Endodermal cell (in vitro differentiated cells): ENCODE measurements around the gene ELMO1. TPM values are rescaled to one million over a fixed set of nuclear protein-coding genes. Genes with fewer than 3 reads are reported as not detected.

Experiments used
- DNase-seq: peaks from one replicate; pipeline ENCODE4 v3.0.0-alpha.2; 2017
- H3K27ac ChIP-seq: 2 replicates; pipeline ENCODE4 v1.5.1; 2013; ENCODE audit warnings: mild to moderate bottlenecking, low read depth, low read length, moderate library complexity
- H3K27me3 ChIP-seq: 2 replicates; pipeline ENCODE4 v1.6.1; 2013; ENCODE audit warnings: mild to moderate bottlenecking, low read length, moderate library complexity; ENCODE audit not compliant: insufficient read depth, control insufficient read depth, poor library complexity, severe bottlenecking
- H3K36me3 ChIP-seq: 2 replicates; pipeline ENCODE4 v1.7.0; 2013; ENCODE audit warnings: mild to moderate bottlenecking, low read length, moderate library complexity; ENCODE audit not compliant: control insufficient read depth, insufficient read depth
- H3K4me1 ChIP-seq: one replicate; pipeline ENCODE4 v1.7.0; 2013; ENCODE audit warnings: low read length; ENCODE audit not compliant: control insufficient read depth, insufficient read depth
- H3K4me3 ChIP-seq: 2 replicates; pipeline ENCODE4 v1.5.1; 2013; ENCODE audit warnings: mild to moderate bottlenecking, low read length, moderate library complexity
- H3K9ac ChIP-seq: 2 replicates; pipeline ENCODE4 v1.6.1; 2013; ENCODE audit warnings: mild to moderate bottlenecking, low read length, moderate library complexity; ENCODE audit not compliant: poor library complexity, severe bottlenecking; ENCODE audit errors: extremely low read depth
- H3K9me3 ChIP-seq: 2 replicates; pipeline ENCODE4 v1.6.1; 2013; ENCODE audit warnings: mild to moderate bottlenecking, low read length, moderate library complexity; ENCODE audit not compliant: control insufficient read depth
- H3K27ac Mint-ChIP-seq: 2 replicates; pipeline ENCODE4 v1.8.0; 2020; ENCODE audit warnings: mixed read lengths
- H3K27me3 Mint-ChIP-seq: 2 replicates; pipeline ENCODE4 v1.8.0; 2021; ENCODE audit warnings: mild to moderate bottlenecking, mixed read lengths; ENCODE audit not compliant: insufficient read depth
- H3K36me3 Mint-ChIP-seq: 2 replicates; pipeline ENCODE4 v1.8.0; 2020; ENCODE audit warnings: low read depth, mixed read lengths
- H3K4me1 Mint-ChIP-seq: 2 replicates; pipeline ENCODE4 v1.8.0; 2020; ENCODE audit warnings: mixed read lengths
- H3K4me3 Mint-ChIP-seq: 2 replicates; pipeline ENCODE4 v1.8.0; 2020; ENCODE audit warnings: mild to moderate bottlenecking, moderate library complexity, mixed read lengths
- H3K9me3 Mint-ChIP-seq: 2 replicates; pipeline ENCODE4 v1.8.0; 2020; ENCODE audit warnings: mild to moderate bottlenecking, mixed read lengths
- WGBS, 2 experiments: methylation state at CpG; one replicate each; pipeline versions ENCODE4 v1.1.5 to v1.1.7; 2013; ENCODE audit warnings: missing lambda C conversion rate in 2 of 2, mixed read lengths in 1 of 2; ENCODE audit not compliant: insufficient coverage in 1 of 2, insufficient read length in 1 of 2; 5-methylcytosine and 5-hydroxymethylcytosine counted together
- total RNA-seq, 2 donors: library from RNA; stranded (reverse); fragmentation: NEBNext Ultra II Directional in 1 of 2; extraction: Animal tissue kit (Norgen Biotek cat#: 25700) in 1 of 2; gene quantifications; 2 replicates in 1 of 2; 3 replicates in 1 of 2; pipeline ENCODE4 v1.2.1, GENCODE V29; 2021
- TF ChIP-seq, protein P1 (sequence below): fragments of 200-600 bp; sonication (generic); conservative IDR thresholded peaks from 2 replicates; pipeline ENCODE4 v1.5.0; 2021; ENCODE audit warnings: antibody characterized with exemption, mild to moderate bottlenecking

The ELMO1 gene
- total RNA-seq, 2 donors from 2014 or later = 120 to 131 TPM

DNA sequence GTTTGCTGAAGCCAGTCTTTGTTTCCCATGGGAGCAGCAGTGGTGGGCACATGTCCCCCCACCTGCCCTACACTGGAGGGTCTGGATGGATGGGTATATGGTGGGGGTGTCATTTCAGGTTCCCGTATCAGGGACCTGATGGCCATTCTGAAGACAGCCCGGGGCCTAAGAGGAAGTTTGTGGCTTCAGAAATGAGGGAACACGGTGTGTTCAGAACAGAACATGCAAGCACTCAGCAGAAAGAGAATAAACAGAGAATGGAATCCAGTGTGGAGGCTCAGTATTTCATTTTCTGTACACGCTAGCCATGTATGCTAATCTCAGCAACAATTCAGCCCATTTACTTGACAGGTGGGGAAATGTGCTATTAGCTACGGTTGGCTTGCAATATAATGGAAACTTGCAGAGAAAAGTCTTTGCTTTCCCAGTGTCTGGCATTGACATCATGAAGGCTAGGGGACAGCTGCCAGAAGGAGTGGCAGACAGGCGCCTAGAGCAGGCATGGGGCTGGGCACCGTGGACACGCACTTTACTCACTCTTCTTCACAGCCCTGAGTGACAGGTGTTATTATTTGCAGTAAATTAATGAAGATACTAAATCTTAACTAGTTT, 98.6 kb downstream of the ELMO1 start:
- H3K4me3 ChIP-seq = no peak overlapping the region
- Mint-ChIP-seq H3K27ac (no peak overlapping the region), H3K9me3 (no peaks in the 10 kb centered on the region), H3K4me1 (peaks cover 55% of the 10 kb centered on the region), H3K4me3 (no peak overlapping the region), H3K27me3 (no peaks in the 10 kb centered on the region), H3K36me3 (peaks cover 39% of the 10 kb centered on the region)
- H3K4me1 ChIP-seq = no peaks in the 10 kb centered on the region
- no peak overlapping the region for H3K9ac ChIP-seq
- 94% methylated on average over 6 to 8 of the region's 8 CpGs for whole genome bisulfite sequencing, 2 experiments
- TF ChIP-seq, protein P1, sequence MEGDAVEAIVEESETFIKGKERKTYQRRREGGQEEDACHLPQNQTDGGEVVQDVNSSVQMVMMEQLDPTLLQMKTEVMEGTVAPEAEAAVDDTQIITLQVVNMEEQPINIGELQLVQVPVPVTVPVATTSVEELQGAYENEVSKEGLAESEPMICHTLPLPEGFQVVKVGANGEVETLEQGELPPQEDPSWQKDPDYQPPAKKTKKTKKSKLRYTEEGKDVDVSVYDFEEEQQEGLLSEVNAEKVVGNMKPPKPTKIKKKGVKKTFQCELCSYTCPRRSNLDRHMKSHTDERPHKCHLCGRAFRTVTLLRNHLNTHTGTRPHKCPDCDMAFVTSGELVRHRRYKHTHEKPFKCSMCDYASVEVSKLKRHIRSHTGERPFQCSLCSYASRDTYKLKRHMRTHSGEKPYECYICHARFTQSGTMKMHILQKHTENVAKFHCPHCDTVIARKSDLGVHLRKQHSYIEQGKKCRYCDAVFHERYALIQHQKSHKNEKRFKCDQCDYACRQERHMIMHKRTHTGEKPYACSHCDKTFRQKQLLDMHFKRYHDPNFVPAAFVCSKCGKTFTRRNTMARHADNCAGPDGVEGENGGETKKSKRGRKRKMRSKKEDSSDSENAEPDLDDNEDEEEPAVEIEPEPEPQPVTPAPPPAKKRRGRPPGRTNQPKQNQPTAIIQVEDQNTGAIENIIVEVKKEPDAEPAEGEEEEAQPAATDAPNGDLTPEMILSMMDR = no peak
- no peak overlapping the region for H3K27ac ChIP-seq
- H3K36me3 ChIP-seq = peaks cover 26% of the 10 kb centered on the region
- H3K27me3 ChIP-seq = no peaks in the 10 kb centered on the region
- no peak for DNase-seq
- H3K9me3 ChIP-seq = peaks cover 10% of the 10 kb centered on the region

DNA sequence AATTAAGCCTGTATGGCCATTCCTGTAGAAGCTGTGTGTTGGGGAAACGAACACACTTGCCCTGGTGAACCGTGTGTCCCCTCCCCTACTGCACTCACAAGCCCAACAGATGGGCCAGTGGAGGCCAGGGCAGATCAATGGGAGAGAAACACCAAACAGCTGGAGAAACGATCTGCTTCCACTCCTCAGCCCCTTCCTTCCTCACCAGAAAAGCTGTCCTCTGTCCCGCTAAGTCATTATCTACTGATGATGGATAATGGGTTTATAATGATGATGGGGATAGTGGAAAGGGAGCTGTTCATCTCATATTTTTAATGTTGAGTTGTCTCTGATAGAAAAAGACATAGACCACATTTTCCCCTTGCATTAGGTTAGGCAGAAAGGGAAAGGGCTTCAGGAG, 99.7 kb downstream of the ELMO1 start:
- H3K27me3 Mint-ChIP-seq = no peaks in the 10 kb centered on the region
- Histone ChIP-seq H3K4me1 (peaks cover 3% of the 10 kb centered on the region), H3K27me3 (no peaks in the 10 kb centered on the region), H3K9me3 (peaks cover 7% of the 10 kb centered on the region), H3K4me3 (no peak overlapping the region), H3K27ac (no peak overlapping the region), H3K9ac (no peak overlapping the region), H3K36me3 (peaks cover 22% of the 10 kb centered on the region)
- peaks cover 31% of the 10 kb centered on the region for H3K36me3 Mint-ChIP-seq
- TF ChIP-seq, protein P1 = no peak
- WGBS, 2 experiments = 73 to 83% methylated on average over 3 to 4 of the region's 4 CpGs
- DNase-seq = no peak
- H3K27ac Mint-ChIP-seq = no peak overlapping the region
- no peak overlapping the region for H3K4me3 Mint-ChIP-seq
- H3K4me1 Mint-ChIP-seq = peaks cover 50% of the 10 kb centered on the region
- no peaks in the 10 kb centered on the region for H3K9me3 Mint-ChIP-seq

DNA sequence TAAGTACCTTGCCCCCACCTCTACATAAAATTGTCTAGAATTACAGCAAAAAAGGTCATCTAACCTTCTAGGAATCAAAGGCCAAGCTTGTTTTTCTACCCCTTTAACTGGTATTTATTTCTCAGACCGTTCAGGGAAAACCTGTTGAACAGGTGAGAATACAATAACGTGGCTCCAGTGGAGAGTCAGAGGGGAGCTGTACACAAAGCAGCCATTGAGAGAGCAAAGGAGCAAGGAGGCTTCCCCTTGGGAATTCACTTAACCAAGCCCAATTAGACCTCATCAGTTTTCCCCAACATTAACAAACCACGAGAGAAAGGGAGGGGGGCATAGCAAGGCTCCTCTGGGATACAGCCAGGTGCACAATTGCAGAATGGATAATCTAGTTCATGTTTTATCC, 101.9 kb downstream of the ELMO1 start:
- Mint-ChIP-seq H3K36me3 (peaks cover 26% of the 10 kb centered on the region), H3K27ac (no peak overlapping the region), H3K27me3 (no peaks in the 10 kb centered on the region), H3K9me3 (no peaks in the 10 kb centered on the region), H3K4me3 (no peak overlapping the region), H3K4me1 (peaks cover 42% of the 10 kb centered on the region)
- H3K4me3 ChIP-seq = no peak overlapping the region
- H3K4me1 ChIP-seq = peaks cover 3% of the 10 kb centered on the region
- H3K9ac ChIP-seq = no peak overlapping the region
- peaks cover 13% of the 10 kb centered on the region for H3K36me3 ChIP-seq
- no peak overlapping the region for H3K27ac ChIP-seq
- no peaks in the 10 kb centered on the region for H3K9me3 ChIP-seq
- TF ChIP-seq, protein P1 = no peak
- no peak for DNase-seq
- no peaks in the 10 kb centered on the region for H3K27me3 ChIP-seq
- 91 to 93% methylated on average over 3 of the region's 3 CpGs for WGBS, 2 experiments
